HG02981 (cell line): Measurements from ENCODE around the gene USP37.

Source experiments
- ATAC-seq: cut with Tn5 transposase; IDR thresholded peaks from one replicate; pipeline ENCODE4 v1.9.1; 2021; ENCODE audit warnings: mild to moderate bottlenecking, moderate library complexity; ENCODE audit not compliant: unreplicated experiment

Gene USP37

GRCh38 chr2:218568190-218569037, at the start of gene USP37, which contains the start of gene CNOT9:
Gene USP37 (minus strand): TSS chr2:218568351. CDS start chr2:218558653, 9,698 bp downstream.
Gene CNOT9 (plus strand): TSS chr2:218568839. CDS start chr2:218568955, 116 bp downstream.
- ATAC-seq, result peak; percentile 71

GRCh38 chr2:218615868-218616315, 47.7 kb upstream of the USP37 start:
- no peak for ATAC-seq

DNA sequence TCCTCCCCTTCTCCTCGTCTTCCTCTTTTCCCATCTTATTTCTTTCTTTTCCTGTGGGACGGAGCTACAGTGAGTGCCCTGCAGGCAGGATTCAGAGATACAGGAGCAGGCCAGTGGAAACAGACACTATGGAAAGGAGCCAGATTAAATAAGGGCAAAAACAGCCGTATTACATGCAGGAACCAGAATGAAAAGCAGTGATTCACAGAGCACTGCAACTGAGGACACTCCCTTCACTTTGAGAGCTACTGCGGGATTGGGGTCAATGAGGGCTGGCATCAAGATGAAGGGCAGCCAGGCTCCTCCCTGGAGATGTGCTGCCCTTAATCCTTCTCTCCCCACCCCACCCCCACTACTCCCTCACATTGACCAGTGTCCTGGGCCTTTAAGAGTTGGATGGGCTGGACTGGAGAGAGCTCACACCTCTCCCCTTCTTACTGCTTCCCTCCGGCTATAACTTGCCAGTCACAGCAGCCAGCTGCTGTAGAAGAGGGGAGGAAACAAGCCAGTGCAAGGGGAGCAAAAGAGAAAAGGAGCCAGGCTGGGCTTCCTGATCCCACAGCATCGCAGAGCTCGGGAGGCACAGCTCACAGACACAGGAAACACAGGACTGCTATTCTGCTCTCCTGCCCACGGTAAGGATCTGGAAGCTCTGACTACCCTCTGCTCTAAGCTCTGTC, 39.4 kb upstream of the USP37 start, which contains the start of gene PLCD4:
Gene PLCD4 (plus strand): TSS at position 464 of the 680 bp plus-strand sequence. CDS start 7,841 bp downstream, outside the sequence.
- ATAC-seq, result no peak

DNA sequence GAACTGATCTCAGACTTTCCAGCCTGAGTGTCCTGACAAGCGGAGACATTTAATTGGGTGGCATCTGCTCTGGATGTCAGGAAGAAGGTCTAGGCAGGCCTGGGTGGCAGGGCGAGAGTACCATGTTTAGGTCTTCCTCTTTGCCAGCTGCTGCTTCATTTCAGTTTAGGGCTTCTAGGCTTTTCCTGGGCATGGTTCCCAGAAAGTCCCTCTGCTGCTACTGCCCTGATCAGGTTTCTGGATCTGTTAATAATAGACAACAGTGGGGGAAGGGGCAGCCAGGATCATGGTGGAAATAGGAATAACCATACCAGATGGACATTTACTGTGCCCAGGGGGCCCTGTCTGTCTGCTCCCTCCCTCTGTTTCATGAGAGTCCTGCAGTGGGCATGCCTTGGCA, 37.3 kb upstream of the USP37 start:
- no peak for ATAC-seq

DNA sequence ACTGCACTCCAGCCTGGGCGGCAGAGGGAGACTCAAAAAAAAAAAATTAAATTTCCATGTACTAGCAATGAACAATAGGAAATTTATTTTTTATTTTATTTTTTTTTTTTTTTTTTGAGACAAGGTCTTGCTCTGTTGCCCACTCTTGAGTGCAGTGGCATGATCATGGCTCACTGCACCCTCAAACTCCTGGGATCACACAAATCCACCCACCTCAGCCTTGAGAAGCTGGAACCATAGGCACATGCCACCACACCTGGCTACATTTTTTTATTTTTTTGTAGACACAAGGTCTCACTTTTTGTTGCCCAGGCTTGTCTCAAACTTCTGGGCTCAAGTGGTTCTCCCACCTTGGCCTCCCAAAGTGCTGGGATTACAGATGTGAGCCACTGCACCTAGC, 17.4 kb upstream of the USP37 start:
- ATAC-seq, result no peak

DNA sequence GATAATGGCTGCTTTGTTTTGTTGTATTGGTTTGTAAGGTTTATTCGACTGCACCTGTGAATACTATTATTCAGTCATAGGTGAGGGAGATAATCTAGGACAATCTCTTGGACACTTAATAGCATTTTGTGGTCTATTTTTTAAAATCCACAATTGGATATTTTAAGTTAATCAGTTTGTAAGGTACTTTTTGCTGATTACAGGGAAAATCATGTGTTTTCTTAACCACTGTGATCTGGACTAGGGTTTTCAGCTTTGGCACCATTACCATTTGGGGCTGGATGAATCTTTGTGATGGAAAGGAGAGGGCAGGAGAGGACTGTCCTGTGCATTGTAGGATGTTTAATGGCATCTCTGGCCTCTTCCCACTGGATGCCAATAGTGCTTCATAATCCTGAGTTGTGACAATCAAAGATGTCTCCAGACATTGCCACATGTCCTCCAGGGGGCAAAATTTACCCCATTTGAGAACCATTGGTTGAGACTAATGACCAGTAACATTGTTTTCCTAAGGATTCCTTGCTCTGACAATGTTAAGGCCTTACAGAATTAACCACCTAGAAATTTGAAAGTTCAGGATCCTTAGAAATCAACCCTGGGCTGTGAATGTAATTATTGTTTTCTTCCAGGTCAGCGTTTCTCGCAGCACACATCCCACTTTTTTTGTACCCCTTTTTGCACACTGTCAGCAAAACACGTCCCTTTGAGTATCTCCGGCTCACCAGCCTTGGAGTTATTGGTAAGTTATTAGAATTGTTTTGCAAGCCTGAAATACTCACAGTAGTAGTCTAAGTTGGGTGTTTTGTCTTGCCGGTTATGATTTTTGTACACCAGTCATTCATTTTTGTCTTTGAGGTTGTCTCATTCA, 16.1 kb upstream of the USP37 start:
- ATAC-seq, result no peak

- peak; percentile 92 for ATAC-seq
Measured at GRCh38 chr2:218582076-218582475, 13.9 kb upstream of the USP37 start.

DNA sequence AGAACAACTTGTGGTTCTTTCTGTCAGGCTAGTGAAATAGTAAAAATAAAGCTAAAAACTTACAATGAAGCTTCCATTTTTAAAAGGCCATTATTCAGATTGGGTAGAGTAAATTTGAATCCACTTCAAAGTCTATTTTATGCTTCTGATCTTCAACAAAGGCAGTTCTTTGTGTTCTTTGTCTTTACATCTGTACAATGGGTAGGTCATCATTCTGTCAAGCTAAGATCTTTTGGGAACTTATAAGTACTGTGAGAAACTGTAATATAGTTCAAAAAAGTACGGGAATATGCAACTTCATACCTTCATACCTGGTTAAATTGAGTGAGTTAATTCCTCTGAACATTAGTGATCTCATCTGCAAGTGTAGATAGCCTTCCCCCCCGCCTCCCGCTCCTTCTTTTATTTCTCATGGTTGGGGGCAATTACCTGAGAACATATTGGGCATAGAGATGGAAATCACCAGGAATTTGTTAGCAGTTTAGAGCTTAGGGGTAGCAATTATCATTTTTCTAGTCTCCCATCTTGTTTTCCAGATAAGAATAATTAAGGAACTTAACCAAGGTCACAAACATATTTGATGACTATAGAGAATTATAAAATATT, 10.2 kb upstream of the USP37 start:
- no peak for ATAC-seq

- no peak for ATAC-seq
Measured at GRCh38 chr2:218577482-218578220, 9.5 kb upstream of the USP37 start.

DNA sequence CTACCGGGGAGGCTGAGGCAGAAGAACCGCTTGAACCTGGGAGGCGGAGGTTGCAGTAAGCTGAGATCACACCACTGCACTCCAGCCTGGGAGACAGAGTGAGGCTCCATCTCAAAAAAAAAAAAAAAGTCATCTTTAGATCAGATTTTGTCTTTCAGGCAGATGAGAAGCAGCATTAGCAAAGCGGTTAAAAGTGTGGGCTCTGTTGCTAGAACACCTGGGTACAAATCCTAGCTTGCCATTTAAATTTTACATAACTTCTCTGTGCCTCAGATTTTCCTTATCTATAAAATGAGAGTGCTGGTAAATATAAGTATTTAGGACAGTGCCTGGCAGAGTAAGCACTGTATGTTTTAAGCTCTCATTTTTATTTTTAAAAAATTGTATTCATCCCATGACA, 8.7 kb upstream of the USP37 start:
- ATAC-seq, result no peak

DNA sequence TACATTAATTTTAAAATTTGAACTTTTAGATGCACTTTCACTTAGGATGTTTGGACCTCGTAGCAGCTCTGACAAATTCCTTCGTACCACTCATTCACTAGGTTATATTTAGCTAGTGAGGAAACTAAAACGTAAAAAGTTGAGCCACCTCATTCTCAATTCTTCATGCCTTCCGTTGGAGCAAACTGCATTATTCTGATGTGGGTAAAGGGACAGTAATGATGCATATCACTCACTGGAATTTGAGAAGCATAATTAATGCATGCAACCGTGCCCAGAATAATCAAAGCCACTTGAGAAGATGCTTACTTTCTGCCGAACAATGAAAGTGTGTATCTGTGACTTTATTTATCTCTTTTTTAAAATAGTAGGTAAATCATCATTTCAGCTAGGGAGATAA, 2.7 kb upstream of the USP37 start:
- ATAC-seq, result no peak

DNA sequence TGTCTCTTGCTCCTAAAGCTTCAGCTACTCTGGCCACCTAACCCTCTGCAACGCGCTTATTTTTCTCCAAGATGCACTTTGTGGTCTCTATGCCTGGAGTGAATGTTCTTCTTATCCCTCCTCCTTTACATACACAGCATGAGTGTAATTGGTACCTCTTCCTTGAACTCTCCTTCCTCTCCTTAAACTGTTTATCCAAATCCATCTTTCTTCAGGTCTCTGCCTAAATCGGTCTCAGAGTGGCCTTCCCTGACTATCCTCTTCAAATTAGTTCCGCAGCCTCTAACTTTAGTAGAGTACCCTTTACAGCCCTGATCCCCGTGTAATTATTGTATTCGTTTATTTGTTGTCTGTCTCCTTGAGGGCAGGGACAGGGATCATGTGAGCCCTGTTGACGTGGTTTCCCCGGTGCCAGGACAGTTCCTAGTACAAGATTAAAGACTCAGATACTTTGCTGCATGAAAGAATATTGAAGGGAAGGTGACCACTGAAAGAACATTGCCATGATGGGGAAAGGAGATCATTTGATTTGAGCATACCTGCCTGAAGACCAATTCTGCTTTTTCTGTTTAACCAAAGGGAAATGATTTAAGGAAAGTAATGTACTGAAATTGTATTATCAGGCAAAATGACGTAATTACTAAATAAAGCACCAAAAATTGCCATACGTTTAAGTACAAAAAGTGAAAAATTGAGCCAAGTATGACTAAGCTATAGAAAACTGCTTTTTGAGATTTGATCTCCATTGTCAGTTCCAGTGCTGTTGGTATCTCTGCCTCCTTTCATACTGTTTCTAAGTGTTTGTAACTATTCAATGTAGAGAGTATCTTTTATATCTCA, 1.7 kb upstream of the USP37 start:
- ATAC-seq, result no peak

DNA sequence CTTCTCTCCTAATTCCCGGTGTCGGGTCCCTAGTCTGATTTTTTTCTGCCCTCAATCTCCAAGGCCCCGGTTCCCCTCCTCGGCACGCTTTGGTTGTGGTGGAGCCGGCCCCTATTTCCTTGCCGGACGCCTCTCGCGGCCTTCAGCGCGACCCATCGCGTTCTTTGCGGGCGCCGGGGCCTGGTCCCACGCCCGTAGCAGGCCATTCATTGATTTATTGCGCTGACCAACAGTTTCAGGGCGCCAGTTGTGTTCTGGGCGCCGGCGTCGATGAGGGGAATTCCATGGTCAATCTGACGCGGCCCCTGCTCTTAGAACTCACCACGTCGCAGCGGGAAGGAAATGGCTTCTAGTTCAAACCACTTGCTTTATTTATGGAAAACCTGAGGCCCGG, 884 bp upstream of the USP37 start:
- peak; percentile 37 for ATAC-seq

DNA sequence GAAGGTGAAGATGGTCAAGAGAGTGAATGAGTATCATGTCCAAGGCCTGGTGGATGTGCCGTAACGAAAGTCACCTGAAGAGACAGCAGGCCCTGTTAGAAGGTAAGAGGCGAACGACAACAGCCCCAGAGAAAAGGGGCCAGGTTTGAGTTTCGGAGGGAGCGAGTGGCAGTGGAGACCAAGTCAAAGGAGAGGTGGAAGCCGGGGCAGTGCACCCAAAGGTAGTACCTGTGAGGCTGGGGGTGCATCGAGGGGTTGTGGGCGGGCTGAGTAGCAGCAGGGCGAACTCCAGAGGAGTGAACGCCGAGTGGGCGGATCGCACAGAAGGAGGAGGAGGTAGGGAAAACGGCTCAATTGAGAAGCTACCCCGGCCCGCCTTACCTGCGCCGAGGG, 358 bp downstream of the USP37 start:
- ATAC-seq, result peak; percentile 36

- no peak for ATAC-seq
Measured at GRCh38 chr2:218566296-218566695, 1.9 kb downstream of the USP37 start.

- no peak for ATAC-seq
Measured at GRCh38 chr2:218564056-218564455, 4.1 kb downstream of the USP37 start.

GRCh38 chr2:218558986-218559385, 9.2 kb downstream of the USP37 start:
- no peak for ATAC-seq

DNA sequence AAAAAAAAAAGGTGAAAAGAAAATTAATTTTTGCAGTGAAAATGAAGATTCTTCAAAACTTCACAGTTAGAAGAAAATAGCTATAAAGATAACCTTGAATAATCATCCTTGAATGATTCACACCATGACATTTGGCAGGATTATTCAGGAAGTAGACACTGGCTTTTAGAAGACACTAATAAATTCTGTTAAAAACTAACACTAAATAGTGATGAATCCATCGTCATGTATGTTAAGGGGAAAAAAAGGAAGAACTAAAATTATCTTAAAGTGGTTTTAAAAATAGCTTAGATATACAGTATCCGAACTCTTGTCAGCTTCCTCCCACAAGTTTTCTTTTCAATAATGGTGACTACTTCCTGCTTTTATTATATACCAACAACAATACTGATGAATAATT, 10.2 kb downstream of the USP37 start:
- no peak for ATAC-seq

GRCh38 chr2:218555527-218555926, 12.6 kb downstream of the USP37 start:
- no peak for ATAC-seq
